Nucleus accumbens (tissue), 56 donors: ENCODE data around the gene FUT6.
"Not testable (repeated sequence)": the region's sequence is repeated elsewhere in the genome, so short reads cannot be mapped to it uniquely, and the experiment has no call there.

Experiments
- DNase-seq, 56 donors: peaks; one replicate each; lab custom pipeline; 2025; lab: John Stamatoyannopoulos, UW

FUT6 gene

GRCh38 chr19:5863030-5863665, 23.6 kb upstream of the FUT6 start:
- no peak for DNase-seq

GRCh38 chr19:5857203-5858081, 17.9 kb upstream of the FUT6 start:
- DNase-seq = no peak

DNA sequence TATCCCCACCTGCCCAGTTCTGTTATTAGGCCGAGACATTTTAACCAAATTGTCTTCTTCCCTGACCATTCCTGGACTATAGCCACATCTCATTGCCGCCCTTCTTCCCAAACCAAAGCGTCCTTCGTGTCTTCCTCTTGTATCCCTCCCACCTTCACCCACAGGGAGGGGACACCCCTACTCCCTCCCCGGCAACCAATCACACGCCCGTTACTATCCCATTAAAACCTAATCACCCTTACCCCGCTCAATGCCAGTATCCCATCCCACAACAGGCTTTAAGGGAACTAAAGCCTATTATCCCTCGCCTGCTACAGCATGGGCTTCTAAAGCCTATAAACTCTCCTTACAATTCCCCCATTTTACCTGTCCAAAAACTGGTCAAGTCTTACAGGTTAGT, 15.6 kb upstream of the FUT6 start:
- not testable (repeated sequence) for DNase-seq

DNA sequence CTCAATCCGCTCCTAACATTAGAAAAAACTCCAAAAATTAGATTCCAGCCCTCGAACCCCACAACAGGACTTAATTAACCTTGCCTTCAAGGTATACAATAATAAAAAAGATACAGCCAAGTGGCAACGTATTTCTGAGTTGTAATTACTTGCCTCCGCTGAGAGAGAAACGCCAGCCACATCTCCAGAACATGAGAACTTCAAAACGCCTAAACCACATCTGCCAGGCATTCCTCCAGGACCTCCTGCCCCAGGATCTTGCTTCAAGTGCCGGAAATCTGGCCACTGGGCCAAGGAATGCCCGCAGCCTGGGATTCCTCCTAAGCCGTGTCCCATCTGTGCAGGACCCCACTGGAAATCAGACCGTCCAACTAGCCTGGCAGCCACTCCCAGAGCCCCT, 14.6 kb upstream of the FUT6 start:
- not testable (repeated sequence) for DNase-seq

GRCh38 chr19:5851302-5851701, 11.8 kb upstream of the FUT6 start, which contains the start of gene FUT3:
FUT3 (minus strand) TSS chr19:5851449.
- DNase-seq = no peak

DNA sequence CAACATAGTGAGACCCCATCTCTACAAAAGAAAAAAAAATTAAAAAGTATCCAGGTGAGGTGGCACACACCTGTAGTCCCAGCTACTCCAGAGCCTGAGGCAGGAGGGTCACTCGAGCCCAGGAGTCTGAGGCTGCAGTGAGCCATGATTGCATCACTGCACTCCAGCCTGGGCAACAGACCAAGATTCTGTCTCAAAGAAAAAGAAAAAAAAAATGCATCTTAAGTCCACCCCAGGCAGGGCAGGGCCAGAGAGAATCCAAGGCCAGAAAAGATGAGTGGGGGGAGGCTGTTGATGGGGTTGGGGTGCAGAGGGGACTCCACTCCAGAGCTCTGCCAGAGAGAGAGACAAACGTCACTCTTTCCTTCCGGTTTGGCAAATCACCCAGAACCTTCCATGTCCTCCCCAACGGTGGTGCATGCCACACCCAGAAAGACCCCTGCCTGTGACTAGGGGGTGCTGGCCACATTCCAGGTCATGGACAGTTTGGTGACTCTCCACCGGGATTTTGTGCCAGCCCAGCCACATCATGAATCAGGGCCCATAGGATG, 11.3 kb upstream of the FUT6 start:
- DNase-seq = peak in 1 of 56 donors; percentile 14

GRCh38 chr19:5850189-5850588, 10.7 kb upstream of the FUT6 start:
- no peak for DNase-seq

GRCh38 chr19:5848621-5849020, 9.1 kb upstream of the FUT6 start:
- not testable (repeated sequence) for DNase-seq

- DNase-seq = not testable (repeated sequence)
Observed at GRCh38 chr19:5847846-5848245, 8.3 kb upstream of the FUT6 start.

- no peak for DNase-seq
Observed at GRCh38 chr19:5844456-5845433, 5.2 kb upstream of the FUT6 start.

- no peak for DNase-seq
Observed at GRCh38 chr19:5843295-5843927, 3.9 kb upstream of the FUT6 start.

DNA sequence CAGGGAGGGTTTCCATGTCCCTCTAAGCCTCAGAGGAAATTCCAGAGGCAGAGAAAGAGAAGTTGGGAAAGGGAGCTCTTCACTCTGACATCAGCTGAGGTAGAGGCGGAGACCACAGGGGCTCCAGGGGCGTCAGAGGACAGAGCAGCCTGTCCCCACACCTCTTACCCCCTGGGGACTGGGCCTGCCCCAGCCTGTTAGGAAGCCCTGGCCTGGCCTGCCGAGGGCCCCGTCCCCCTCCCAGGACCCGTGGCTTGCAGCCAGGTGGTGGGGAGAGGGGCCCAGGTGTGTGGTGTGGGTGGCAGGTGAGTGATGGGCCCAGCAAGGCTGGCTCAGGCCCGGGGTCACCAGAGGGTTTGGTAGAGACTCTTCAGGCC, 2.2 kb upstream of the FUT6 start:
- DNase-seq = not testable (repeated sequence)

DNA sequence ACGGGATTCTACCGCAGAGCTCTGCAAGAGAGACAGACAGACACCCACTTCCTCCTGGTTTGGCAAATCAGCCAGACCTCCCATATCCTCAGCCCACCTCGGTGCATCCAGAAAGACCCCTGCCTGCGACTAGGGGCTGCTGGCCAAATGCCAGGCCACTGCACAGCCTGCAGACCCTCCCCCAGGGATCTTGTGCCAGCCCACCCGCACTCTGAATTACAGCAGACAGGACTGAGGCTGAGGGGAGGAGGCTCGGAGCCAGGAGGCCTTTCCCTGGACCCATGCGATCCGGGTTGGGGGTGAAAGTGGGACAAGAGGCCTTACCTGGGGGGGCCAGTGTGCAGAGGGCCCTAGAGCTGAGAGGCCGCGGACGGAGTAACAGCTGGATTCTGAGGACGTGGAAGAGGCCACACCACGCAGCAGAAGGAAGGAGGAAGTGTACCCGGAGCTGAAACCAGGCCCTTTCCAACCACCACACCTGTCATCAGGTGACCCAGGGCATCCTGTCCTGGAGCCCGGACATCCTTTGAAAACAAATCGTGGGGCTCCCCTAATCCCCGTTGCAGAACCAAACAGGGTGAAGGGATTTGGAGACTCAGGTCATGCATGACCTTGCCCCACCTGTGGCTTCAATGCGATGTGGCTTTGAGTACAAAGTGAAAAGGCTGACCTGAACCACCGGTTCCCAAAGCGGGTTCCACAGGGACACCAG, 993 bp downstream of the FUT6 start:
- DNase-seq = no peak

- no peak for DNase-seq
Observed at GRCh38 chr19:5837761-5838352, 1.6 kb downstream of the FUT6 start.

DNA sequence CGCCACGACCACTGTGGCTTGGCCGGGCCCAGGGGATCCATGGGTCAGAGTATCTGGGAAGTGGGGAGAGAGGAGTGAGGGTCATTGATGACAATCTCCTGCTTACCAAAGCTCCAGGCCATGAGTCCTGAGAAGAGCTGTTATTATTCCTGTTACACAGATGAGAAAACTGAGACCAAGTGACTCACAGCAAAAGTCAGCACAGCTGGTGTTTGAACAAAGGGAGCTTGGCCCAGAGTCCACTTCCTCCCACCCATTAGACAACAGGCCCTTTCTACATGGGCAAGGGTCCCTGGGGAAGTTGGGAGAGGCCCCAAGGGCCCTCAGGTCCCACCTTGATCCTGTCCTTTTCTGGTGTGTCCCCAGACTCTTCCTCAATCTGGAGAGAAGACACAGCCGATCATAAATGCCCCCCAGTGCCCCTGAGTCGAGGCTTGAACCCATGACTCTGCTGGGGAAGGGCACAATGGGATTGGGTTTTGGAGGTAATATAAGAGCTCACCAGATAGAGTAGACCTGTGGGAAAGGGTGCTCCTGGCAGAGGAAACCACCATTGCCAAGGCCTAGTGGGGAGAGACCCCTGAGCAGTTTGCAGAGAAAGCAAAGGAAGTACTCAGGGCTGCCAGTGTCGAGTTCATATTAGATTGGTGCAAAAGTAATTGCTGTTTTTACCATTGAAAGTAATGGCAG, 6.8 kb downstream of the FUT6 start:
- no peak for DNase-seq

GRCh38 chr19:5832061-5832460, 7.4 kb downstream of the FUT6 start:
- DNase-seq = no peak

DNA sequence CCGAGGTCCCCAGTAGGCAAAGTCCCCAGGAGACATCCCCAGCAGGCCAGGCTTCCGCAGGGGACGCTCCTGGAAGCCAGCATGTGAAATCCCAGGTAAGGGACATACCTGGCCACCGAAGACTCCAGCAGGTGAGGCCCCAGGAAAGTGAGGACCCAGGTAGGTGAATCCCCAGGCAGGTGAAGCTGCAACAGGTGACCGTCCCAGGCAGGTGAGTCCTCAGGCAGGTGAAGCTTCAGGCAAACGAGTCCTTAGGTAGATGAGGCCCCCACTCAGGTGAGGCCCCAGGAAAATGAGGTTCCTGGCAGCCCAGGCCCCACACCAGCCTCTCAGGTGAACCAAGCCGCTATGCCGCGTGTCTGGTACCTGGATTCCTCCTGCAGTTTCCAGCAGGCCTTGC, 8.3 kb downstream of the FUT6 start:
- no peak for DNase-seq

- DNase-seq = no peak
Observed at GRCh38 chr19:5829567-5830310, 9.8 kb downstream of the FUT6 start.
